ENCODE measurements around the gene DUS4L. TPM values are rescaled to one million over a fixed set of nuclear protein-coding genes. Genes with fewer than 3 reads are reported as not detected.

DUS4L gene
- total RNA-seq = 7.7 and 8.1 TPM in 2 replicates

DNA sequence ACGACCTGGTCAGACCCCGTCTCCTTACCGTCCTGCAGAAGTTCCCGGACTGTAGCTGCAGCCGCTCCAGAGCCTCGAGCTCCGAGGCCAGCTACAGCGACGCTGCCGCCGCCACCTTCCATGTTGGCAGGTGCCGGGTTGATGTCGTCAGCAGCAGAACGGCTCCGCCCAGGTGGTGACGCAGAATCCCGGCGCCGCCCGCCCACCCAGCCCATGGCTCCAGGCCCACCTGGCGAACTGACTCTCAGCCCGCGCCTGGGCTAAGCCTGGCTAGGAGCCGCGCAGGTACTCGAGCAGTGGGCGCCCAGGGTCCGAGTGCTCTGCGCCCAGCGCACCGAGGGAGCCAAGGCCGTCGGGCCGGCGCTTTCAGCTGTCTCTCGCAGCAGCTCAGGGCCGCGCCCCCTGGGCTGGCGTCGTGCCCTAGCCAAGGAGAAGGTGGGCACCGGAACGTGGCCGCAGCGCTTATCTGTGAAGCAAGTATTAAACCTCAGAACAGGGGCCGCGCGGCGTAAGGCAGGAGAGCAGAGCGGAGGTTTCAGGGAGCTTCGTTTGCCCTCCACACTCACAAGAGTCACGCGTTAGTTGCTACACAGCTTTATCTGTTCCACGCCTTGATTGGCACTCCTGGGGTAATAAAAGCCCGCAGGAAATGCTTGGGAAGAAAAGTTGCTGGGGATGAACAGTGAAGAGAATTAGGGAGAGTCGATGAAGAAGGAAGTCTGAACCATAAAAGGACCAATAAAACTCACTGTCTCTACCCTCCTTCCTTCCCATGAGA is at the start of gene DUS4L, which contains the start of gene COG5:
DUS4L (plus strand) TSS at position 197 of the 778 bp plus-strand sequence. CDS start 3,100 bp downstream, outside the sequence.
COG5 (minus strand) TSS at position 146 of the 778 bp plus-strand sequence; CDS start at position 122, 24 bp downstream.

DNA sequence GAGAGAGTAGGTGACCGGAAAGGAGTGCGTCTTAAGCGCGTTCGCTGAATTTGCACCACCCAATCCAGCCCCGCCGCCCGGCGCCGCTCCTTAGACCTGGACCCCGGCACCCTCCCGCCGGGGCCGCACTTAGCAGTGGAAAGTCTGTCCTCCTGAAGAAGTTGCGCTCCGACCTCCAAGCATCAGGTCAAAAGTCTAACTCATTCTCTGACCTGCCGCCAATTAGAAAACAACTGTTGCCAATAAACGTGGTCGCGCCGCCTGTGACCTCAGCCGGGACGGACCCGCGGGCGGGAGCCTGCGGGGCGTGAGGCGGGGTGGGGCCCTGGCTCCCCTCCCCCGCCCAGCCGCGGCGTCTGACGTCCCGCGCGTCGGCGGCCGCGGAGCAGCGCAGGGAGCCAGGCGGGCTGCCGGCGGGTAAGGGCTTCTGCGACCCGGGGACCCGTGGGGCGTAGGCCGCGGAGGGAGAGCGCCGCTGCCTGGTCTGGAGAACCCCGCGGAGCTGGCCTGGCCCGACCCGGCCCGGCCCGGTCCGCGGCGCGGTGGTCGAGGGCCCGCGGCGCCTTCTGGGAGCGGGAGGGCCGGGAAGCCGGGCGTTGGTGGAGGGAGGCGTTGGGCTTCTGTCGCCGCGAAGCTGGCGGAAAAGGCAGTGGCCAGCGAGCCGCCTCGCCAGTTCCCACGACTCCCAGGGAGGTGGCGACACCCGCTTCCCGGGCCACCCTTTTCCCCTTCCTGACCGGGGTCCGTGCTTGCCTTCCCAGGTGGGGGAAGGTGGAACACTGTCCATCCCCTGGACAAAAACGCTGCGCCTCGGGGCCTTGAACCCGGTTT is 16.3 kb downstream of the DUS4L start, which contains the start of gene BCAP29:
BCAP29 (plus strand) TSS at position 362 of the 831 bp plus-strand sequence. CDS start 527 bp downstream, outside the sequence.

Other genes starting within 250 kb of the DUS4L start
- gene GPR22, start 93.9 kb upstream of the DUS4L start, total RNA-seq = not detected in 2 replicates
- 22.0 and 23.2 TPM in 2 replicates for gene COG5, start 51 bp upstream of the DUS4L start, total RNA-seq
- gene BCAP29, start 16.3 kb downstream of the DUS4L start, total RNA-seq = 23.8 and 40.9 TPM in 2 replicates
- under 0.01 and 0.25 TPM in 2 replicates for gene SLC26A4, start 96.9 kb downstream of the DUS4L start, total RNA-seq
- 13.0 and 16.1 TPM in 2 replicates for gene CBLL1, start 180.2 kb downstream of the DUS4L start, total RNA-seq
- not detected in 2 replicates for gene SLC26A3, start 239.3 kb downstream of the DUS4L start, total RNA-seq